GM23248 (cell line): ENCODE measurements around the gene ELAVL1.

Experiments used
- EZH2 ChIP-seq: fragments of 200-600 bp; sonication (generic); IDR thresholded peaks from 2 replicates; pipeline ENCODE4 v1.6.1; 2018; ENCODE audit warnings: antibody characterized with exemption, mild to moderate bottlenecking; ENCODE audit not compliant: insufficient read depth, poor library complexity, severe bottlenecking
- EZH2phosphoT487 ChIP-seq: fragments of 200-600 bp; sonication (generic); IDR thresholded peaks from 2 replicates; pipeline ENCODE4 v1.6.1; 2018; ENCODE audit warnings: antibody characterized with exemption, moderate library complexity, mild to moderate bottlenecking, low read depth; ENCODE audit not compliant: insufficient read depth

DNA sequence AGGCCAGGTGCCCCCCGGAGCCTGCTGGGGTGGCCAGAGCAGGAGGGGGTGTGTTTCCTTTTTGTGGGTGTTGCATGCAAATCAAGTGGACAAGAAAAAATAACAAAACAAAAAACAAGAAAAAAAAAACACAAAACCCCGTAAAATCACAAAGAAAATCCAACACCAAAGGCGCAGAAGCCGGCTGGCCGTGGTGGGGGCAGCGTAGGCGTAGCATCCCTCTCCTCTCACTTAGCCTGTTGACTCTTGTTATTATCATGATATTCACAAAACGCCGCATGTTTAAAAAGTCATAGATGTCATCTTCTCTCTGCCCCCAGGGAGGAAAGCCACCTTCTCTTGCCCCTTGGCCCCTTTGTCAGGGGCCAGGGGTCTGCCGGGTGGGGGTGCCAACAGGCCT is 91.8 kb downstream of the ELAVL1 start:
- TF ChIP-seq EZH2phosphoT487, result no peak
- TF ChIP-seq EZH2, result no peak
